HFF-Myc (cell line): ENCODE results near the gene LRRIQ3.

ENCODE experiments used
- DNase-seq: peaks from one replicate; pipeline ENCODE4 v3.0.0-alpha.2; 2011; ENCODE audit warnings: low read depth; ENCODE audit errors: extremely low read depth
- H3K4me3 ChIP-seq: replicated peaks from 2 replicates; pipeline ENCODE4 v1.5.1; 2011; ENCODE audit warnings: low read depth, mild to moderate bottlenecking, control low read depth, low read length
- TF ChIP-seq, protein P1 (sequence below): IDR thresholded peaks from 2 replicates; pipeline ENCODE4 v1.5.1; 2012; ENCODE audit warnings: mild to moderate bottlenecking, low read depth, low read length, control low read depth; ENCODE audit errors: missing control alignments

Gene LRRIQ3

DNA sequence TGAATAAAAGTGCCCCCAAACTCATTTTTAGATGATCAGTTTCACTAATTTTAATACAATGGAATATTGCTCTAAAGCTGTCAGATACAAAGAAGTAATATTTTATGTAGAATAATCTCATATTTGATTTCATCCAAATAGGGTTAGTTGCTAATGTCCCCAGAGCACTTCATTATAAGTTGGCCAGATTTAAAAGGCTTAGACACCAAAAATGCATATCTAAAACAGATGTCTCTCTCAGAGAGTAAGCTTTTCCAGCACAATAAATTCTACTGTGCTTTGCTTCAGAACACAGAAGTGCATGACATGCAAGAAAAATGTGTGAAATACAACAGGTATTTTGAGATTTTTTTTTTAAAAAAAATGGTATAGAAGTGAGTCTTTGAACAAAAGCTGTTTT is 194.2 kb downstream of the LRRIQ3 start:
- H3K4me3 ChIP-seq = no peak overlapping the region
- DNase-seq = no peak
- TF ChIP-seq, protein P1, sequence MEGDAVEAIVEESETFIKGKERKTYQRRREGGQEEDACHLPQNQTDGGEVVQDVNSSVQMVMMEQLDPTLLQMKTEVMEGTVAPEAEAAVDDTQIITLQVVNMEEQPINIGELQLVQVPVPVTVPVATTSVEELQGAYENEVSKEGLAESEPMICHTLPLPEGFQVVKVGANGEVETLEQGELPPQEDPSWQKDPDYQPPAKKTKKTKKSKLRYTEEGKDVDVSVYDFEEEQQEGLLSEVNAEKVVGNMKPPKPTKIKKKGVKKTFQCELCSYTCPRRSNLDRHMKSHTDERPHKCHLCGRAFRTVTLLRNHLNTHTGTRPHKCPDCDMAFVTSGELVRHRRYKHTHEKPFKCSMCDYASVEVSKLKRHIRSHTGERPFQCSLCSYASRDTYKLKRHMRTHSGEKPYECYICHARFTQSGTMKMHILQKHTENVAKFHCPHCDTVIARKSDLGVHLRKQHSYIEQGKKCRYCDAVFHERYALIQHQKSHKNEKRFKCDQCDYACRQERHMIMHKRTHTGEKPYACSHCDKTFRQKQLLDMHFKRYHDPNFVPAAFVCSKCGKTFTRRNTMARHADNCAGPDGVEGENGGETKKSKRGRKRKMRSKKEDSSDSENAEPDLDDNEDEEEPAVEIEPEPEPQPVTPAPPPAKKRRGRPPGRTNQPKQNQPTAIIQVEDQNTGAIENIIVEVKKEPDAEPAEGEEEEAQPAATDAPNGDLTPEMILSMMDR = no peak

DNA sequence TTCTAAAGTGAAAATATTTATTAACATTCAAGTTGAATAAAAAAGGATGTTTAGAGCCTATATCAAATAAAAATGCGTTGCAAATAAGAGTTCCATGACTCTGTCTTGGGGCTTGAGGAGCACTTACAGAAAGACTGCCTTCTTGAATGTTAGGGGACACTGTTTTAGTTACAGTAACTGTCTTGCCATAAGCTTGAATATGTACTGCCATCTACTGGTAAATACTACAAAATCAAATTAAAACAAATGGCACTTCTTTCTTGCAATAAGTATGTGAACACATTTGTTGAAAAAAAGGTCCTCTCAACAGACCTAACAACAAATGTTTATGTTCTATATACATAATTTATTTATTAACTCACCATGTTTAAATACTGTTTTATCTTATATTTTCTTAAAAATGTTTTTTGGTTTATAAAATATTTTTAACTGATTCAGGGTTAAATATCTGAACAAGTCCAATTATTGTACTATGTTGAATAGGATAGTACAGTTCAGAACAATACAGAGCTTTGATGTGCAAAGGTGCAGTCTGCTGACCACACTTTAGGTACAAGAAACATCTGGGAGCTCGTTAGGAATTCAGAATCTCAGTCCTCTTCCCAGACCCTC is 199.5 kb downstream of the LRRIQ3 start:
- DNase-seq = peak; percentile 1
- no peak overlapping the region for H3K4me3 ChIP-seq
- TF ChIP-seq, protein P1 = no peak

DNA sequence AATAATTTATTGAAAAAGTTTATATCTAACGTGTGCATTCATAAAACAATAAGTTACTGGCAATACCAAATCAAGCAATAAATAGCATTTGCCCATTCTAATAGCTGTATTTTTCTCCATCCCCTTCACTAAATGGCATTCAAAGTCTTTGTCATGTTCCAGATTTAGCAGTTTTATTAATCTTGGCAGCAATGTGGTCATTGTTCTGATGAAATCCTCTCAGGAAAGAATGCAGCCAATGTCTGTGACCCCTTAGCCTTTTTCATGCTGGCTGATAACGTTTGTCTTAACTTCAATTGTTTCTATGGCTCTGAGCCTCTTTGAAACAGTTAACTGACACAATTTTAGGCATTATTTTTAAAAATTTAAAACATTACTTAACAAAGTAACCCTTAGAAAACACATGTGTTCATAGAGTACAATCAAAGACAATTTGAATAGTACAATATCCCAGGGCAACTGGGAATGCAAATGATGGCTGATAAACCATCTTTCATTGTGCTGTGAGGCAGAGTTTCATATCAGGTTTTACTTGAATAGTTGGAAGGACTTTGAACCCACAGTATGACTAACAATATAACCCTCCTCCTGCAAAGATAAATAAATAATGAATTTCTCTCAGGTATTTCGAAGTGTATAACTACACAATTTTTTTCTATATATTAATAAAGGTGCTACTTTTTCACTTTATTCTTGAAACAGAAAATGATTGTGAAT is 217.5 kb downstream of the LRRIQ3 start:
- TF ChIP-seq, protein P1 = no peak
- no peak for DNase-seq
- H3K4me3 ChIP-seq = no peak overlapping the region

DNA sequence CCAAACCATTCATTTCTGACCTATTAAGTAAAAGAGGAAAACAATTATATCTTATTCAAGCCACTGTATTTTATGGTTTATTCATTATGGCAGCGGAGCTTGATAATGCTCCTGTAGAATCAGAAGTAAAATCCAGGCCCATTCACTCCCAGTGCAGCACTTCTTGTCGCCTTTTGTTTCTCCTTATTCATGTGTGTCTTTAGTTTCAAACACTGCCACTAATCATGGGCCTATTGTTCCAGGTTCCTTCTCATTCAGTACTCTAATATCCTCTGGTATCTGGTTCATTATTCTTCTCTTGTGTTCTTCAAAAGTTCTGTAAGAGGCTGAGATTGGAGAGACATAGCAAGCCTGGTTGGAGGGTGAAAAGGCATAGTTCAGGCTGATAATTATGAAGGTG is 218.3 kb downstream of the LRRIQ3 start:
- no peak overlapping the region for H3K4me3 ChIP-seq
- DNase-seq = no peak
- TF ChIP-seq, protein P1 = no peak

DNA sequence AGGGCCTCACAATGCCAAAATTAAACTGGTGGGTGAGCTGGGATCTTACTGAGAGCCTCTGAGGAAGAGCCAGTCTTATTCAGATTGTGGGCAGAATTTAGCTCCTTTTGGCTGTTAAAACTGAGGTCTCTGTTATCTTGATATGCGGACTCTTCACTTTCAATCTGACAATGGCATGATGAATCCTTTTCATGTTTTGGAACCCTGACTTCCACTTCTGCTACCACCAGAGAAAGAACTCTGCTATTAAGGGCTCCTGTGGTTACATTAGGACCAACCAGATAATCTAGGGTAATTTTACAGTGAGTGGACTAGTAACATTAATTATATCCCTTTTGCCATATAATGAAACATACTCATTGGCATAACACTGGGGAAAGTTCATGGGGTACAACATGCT is 219.0 kb downstream of the LRRIQ3 start:
- no peak for DNase-seq
- no peak overlapping the region for H3K4me3 ChIP-seq
- TF ChIP-seq, protein P1 = no peak
